ENCODE measurements around the gene ADORA1.

The ADORA1 gene

GRCh38 chr1:203088441-203088840 is 39.1 kb upstream of the ADORA1 start:
- no peak overlapping the region for H3K4me3 ChIP-seq (ENCODE audit: control insufficient read depth, low read depth, low read length)
- DNase-seq (ENCODE audit: low read depth) = no peak
- TF ChIP-seq CTCF (conservative IDR thresholded peaks at IDR 0.05; ENCODE audit: control insufficient read depth, insufficient read depth, low read depth, low read length) = no peak

- no peak overlapping the region for H3K4me3 ChIP-seq (ENCODE audit: control insufficient read depth, low read depth, low read length)
- no peak for TF ChIP-seq CTCF (conservative IDR thresholded peaks at IDR 0.05; ENCODE audit: control insufficient read depth, insufficient read depth, low read depth, low read length)
- no peak for DNase-seq (ENCODE audit: low read depth)
Observed at GRCh38 chr1:203089001-203089650, 38.4 kb upstream of the ADORA1 start.

- no peak for DNase-seq (ENCODE audit: low read depth)
- no peak overlapping the region for H3K4me3 ChIP-seq (ENCODE audit: control insufficient read depth, low read depth, low read length)
- TF ChIP-seq CTCF (conservative IDR thresholded peaks at IDR 0.05; ENCODE audit: control insufficient read depth, insufficient read depth, low read depth, low read length) = no peak
Observed at GRCh38 chr1:203089651-203090045, 37.9 kb upstream of the ADORA1 start.

- DNase-seq (ENCODE audit: low read depth) = no peak
- no peak overlapping the region for H3K4me3 ChIP-seq (ENCODE audit: control insufficient read depth, low read depth, low read length)
- no peak for TF ChIP-seq CTCF (conservative IDR thresholded peaks at IDR 0.05; ENCODE audit: control insufficient read depth, insufficient read depth, low read depth, low read length)
Observed at GRCh38 chr1:203090421-203091198, 36.9 kb upstream of the ADORA1 start.

DNA sequence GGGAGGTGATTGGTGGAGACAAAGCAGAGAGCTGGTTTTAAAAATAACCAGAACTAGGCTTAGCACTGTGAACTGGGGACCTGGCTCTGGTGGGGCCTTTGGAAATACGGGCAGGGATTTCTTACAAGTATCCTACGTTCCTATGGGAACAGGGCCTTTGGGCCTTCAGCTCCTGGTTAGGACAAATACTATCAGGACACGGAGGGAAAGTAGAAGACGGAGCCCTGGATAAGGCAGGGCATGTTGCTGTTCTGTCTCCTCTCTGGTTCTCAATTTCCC is 36.4 kb upstream of the ADORA1 start:
- DNase-seq (ENCODE audit: low read depth) = no peak
- H3K4me3 ChIP-seq (ENCODE audit: control insufficient read depth, low read depth, low read length) = no peak overlapping the region
- TF ChIP-seq CTCF (conservative IDR thresholded peaks at IDR 0.05; ENCODE audit: control insufficient read depth, insufficient read depth, low read depth, low read length) = no peak

DNA sequence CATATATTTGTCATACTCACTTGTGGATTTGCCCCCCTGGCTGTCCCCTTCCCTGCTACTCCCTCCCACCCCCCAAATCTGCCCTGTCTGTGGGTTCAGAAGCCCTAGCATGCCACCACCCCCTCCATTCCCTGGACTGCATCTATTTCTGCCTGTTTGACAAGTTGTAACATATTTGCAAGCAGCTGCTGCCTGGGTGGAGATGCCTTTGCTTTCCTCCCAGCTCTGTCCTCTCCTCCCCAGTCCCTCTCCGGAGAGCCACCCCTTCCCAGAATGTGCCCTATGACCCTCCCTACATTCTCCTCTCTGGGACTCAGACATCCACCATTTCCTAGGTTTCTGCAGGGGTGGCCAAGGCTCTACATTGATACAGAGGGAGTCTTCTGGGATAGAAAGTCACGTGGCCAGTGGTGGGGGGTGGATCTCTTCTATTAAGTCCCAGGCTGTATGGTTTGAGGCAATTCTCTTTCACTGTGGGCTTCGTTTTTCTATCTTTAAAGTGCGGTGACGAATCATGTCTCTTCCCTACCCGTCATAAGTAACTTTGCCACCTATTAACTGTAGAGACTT is 35.7 kb upstream of the ADORA1 start:
- no peak for TF ChIP-seq CTCF (conservative IDR thresholded peaks at IDR 0.05; ENCODE audit: control insufficient read depth, insufficient read depth, low read depth, low read length)
- no peak overlapping the region for H3K4me3 ChIP-seq (ENCODE audit: control insufficient read depth, low read depth, low read length)
- no peak for DNase-seq (ENCODE audit: low read depth)

Measured in fibroblast of mammary gland (primary cell).